ES-I3 (cell line): Measurements from ENCODE around the gene APOB.

Source experiments
- H3K36me3 ChIP-seq: 2 replicates; pipeline ENCODE4 v1.6.1; 2013; ENCODE audit warnings: mild to moderate bottlenecking, low read length, control low read depth, moderate library complexity; ENCODE audit not compliant: insufficient read depth
- H3K4me1 ChIP-seq: 2 replicates; pipeline ENCODE4 v1.6.1; 2013; ENCODE audit warnings: mild to moderate bottlenecking, control low read depth, low read length; ENCODE audit not compliant: insufficient read depth
- H3K9ac ChIP-seq: 2 replicates; pipeline ENCODE4 v1.6.1; 2013; ENCODE audit warnings: low read depth, mild to moderate bottlenecking, low read length, moderate library complexity
- H3K9me3 ChIP-seq: 2 replicates; pipeline ENCODE4 v1.6.1; 2013; ENCODE audit warnings: mild to moderate bottlenecking, low read length, moderate library complexity; ENCODE audit not compliant: control insufficient read depth, insufficient read depth

Gene APOB

GRCh38 chr2:21009662-21010225 is 34.1 kb downstream of the APOB start:
- Histone ChIP-seq H3K4me1 (no peaks in the 10 kb centered on the region), H3K9ac (no peak overlapping the region), H3K9me3 (no peaks in the 10 kb centered on the region), H3K36me3 (no peaks in the 10 kb centered on the region)

DNA sequence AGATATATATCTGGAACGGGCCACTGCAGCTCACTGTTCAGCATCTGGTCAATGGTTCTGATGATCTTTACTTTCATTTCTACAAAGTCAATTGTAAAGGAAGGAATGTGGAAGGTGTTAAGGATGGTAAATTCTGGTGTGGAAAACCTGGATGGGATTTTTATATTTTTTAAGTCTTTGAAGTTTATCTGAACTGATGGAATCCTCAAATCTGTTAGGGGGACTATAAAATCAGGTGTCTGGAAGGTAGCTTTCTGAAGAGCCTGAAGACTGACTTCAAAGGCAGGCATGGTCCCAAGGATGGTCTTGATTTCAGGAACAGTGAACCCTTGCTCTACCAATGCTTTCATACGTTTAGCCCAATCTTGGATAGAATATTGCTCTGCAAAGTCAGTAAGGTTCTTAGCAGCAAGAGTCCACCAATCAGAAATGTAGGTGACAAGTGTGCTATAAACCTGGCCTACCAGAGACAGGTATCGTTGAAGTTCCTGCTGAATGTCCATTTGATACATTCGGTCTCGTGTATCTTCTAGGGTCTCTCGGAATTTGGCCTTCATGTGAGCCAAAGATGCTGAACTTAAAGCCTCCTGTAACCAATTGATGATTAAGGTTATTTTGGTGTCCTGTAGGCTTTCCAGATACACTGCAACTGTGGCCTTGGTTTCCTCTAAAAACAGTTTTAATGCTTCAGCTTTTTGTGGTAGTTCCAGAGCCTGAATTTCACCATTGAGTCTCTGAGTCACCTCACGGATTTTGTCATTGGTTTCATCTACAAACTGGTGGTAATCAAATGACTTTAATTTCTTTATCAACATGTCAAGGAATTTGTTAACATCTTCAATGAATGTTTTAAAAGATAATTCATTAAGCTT is 34.8 kb downstream of the APOB start:
- H3K9me3 ChIP-seq = no peaks in the 10 kb centered on the region
- H3K36me3 ChIP-seq = no peaks in the 10 kb centered on the region
- H3K4me1 ChIP-seq = no peaks in the 10 kb centered on the region

GRCh38 chr2:21008014-21008789 is 35.7 kb downstream of the APOB start:
- Histone ChIP-seq H3K9ac (no peak overlapping the region), H3K4me1 (no peaks in the 10 kb centered on the region), H3K9me3 (no peaks in the 10 kb centered on the region), H3K36me3 (no peaks in the 10 kb centered on the region)

More for the DNA sequence above, 34.8 kb downstream of the APOB start:
- H3K9ac ChIP-seq = no peak overlapping the region

- Histone ChIP-seq H3K9me3 (no peaks in the 10 kb centered on the region), H3K4me1 (no peaks in the 10 kb centered on the region), H3K36me3 (no peaks in the 10 kb centered on the region), H3K9ac (no peak overlapping the region)
Observed at GRCh38 chr2:21007129-21008013, 36.5 kb downstream of the APOB start.

DNA sequence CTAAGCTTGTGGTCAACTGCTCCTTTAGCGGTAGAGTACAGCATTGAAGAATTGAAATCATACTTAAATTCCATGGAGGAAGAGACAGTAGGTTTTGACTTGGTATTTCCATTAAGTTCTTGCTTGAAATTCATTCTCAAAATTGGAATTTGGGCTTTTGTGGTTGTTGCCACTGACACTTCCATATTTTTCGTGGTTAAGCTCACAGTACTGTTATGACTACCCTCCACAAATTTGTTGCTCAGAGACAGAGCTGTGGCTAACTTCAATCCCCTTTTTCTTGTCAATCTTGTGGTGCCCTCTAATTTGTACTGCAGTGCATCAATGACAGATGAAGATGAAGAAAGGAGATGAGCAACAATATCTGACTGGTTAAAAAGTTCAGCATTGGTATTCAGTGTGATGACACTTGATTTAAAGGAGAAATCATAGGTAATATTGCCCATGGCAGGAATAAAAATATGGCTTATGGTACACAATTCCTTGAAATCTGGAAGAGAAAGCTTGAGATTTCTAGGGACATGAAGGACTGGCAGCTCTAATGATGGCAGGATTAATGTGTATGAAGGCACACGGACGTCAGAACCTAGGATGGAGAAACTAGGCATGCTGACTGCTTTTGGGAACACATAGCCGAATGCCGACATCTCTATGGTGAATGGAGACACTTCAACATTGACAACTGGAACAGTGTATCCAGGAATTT is 37.3 kb downstream of the APOB start:
- Histone ChIP-seq H3K9ac (no peak overlapping the region), H3K9me3 (no peaks in the 10 kb centered on the region), H3K4me1 (no peaks in the 10 kb centered on the region), H3K36me3 (no peaks in the 10 kb centered on the region)

- Histone ChIP-seq H3K9ac (no peak overlapping the region), H3K4me1 (no peaks in the 10 kb centered on the region), H3K36me3 (no peaks in the 10 kb centered on the region), H3K9me3 (no peaks in the 10 kb centered on the region)
Observed at GRCh38 chr2:21005700-21006422, 38.0 kb downstream of the APOB start.

DNA sequence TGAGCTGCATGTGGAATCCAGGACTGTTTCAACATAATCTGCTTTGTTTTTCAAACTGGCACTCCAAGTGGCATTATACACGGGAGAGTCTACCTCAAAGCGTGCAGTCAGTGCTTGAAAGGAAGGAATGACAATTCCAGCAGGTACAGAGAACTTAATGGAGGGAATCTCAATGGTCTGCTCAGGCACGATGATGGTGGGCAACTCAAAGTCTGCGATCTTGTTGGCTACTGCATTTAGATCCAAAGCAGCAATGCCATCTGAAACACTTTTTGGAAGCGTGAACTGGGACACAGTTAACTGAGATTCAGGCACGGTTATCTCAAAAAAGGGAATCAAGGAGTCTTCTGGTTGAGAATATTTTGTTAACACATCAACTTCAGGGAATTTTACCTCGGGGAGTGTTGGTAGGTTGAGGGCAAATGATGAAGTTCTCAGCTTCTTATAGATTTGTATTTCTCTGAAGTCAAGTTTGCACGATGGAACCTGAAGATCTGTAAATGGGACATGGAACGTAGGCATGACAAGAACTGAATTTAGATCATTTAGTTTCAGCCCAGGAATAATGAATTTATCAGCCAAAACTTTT is 38.7 kb downstream of the APOB start:
- H3K9me3 ChIP-seq = no peaks in the 10 kb centered on the region
- H3K9ac ChIP-seq = no peak overlapping the region
- H3K4me1 ChIP-seq = no peaks in the 10 kb centered on the region
- H3K36me3 ChIP-seq = no peaks in the 10 kb centered on the region

GRCh38 chr2:21004181-21004572 is 39.7 kb downstream of the APOB start:
- Histone ChIP-seq H3K4me1 (no peaks in the 10 kb centered on the region), H3K36me3 (no peaks in the 10 kb centered on the region), H3K9ac (no peak overlapping the region)

DNA sequence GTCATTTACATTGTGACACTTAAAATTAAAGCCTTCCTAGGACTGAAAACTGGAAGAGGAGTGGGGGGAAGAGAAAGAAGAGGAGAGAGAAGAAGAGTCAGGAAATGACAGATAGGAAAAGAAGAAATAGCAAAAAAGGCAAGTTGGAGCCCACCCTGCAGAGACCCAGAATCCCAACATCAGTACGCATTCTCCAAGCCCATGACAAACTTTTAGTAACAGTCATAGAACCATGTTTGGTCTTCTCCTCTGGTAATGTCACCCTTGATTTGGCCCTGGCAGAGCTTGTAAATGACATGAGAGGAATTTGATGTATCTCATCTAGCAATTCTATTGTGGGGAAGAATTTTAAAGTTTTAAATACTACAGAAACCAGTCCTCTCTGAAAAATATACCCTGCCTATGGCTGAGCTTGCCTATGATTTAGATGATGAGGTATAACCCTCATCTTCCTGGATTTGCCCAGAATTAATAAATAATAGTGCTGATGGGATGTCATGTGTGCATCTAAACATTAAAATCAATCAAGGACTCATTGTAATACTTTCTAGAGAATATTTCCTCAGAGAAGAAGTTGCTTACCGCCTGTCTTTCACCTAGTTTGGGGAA is 40.2 kb downstream of the APOB start:
- Histone ChIP-seq H3K4me1 (no peaks in the 10 kb centered on the region), H3K9ac (no peak overlapping the region), H3K36me3 (no peaks in the 10 kb centered on the region), H3K9me3 (no peaks in the 10 kb centered on the region)

More at GRCh38 chr2:21004181-21004572, 39.7 kb downstream of the APOB start:
- H3K9me3 ChIP-seq = no peaks in the 10 kb centered on the region

- no peaks in the 10 kb centered on the region for H3K4me1 ChIP-seq
- H3K36me3 ChIP-seq = no peaks in the 10 kb centered on the region
- H3K9me3 ChIP-seq = no peaks in the 10 kb centered on the region
- H3K9ac ChIP-seq = no peak overlapping the region
Observed at GRCh38 chr2:21002814-21003192, 41.1 kb downstream of the APOB start.

GRCh38 chr2:21001988-21002813 is 41.7 kb downstream of the APOB start:
- no peaks in the 10 kb centered on the region for H3K4me1 ChIP-seq
- H3K9me3 ChIP-seq = no peaks in the 10 kb centered on the region
- no peak overlapping the region for H3K9ac ChIP-seq
- H3K36me3 ChIP-seq = no peaks in the 10 kb centered on the region
